ENCODE data around the gene S100PBP. TPM values are rescaled to one million over a fixed set of nuclear protein-coding genes. Genes with fewer than 3 reads are reported as not detected.
A peak's percentile ranks its signal among the peaks of the same experiment; 100 is the strongest.

S100PBP gene
- total and polyA plus RNA-seq, 2 donors from 2014 or later: 14.3 to 40.1 TPM

DNA sequence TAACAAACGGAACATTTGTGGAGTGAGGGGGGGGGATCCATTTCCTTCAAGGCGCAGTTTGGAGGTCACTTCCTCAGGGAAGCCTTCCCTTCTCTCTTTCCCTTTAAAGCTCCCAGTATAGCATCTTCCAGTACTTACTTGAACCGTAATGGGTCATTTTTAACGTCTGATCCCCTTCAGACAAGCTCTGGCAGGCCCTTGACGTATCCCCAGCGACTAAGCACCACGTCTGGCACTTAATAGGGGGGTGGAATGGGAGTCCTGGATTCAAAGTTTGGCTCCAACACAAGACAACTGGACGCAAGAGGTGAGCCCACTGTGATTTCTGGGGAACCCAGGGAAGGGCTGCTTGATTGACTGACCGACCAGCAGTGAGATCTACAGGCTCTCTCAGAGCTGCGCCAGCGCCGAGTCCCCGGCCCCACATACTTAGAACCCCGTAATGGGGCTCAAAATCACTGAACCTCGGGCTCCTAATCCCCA lies 736 bp upstream of the S100PBP start:
- Histone ChIP-seq H3K36me3 (ENCODE audit: control insufficient read depth in 2 of 3, insufficient read depth in 3 of 3, low read length in 3 of 3) (no peaks in the 10 kb centered on the region), H3K4me1 (ENCODE audit: control insufficient read depth in 2 of 3, insufficient read depth in 2 of 3, low read depth in 1 of 3, low read length in 3 of 3) (peaks cover 0 to 12% (median 6%) of the 10 kb centered on the region in 3 donors), H3K4me3 (ENCODE audit: low read length in 3 of 3) (peak overlapping the region; percentile 89 to 99 (median 94)), H3K27ac (ENCODE audit: low read depth in 2 of 2, low read length in 2 of 2) (peak overlapping the region; percentile 82 to 88), H3K27me3 (ENCODE audit: control insufficient read depth, insufficient read depth, low read length) (no peaks in the 10 kb centered on the region), H3K9me3 (ENCODE audit: control insufficient read depth in 2 of 3, insufficient read depth in 1 of 3, low read length in 3 of 3) (no peaks in the 10 kb centered on the region), H3K9ac (ENCODE audit: low read length in 3 of 3) (peak overlapping the region; percentile 83 to 99 (median 92))
- DNase-seq (peak in 2 of 5 donors; percentile 16 to 44), FAIRE-seq (no peak)
- intact Hi-C loops (cut with DNase I): no loop called here
- TF ChIP-seq, protein P1, sequence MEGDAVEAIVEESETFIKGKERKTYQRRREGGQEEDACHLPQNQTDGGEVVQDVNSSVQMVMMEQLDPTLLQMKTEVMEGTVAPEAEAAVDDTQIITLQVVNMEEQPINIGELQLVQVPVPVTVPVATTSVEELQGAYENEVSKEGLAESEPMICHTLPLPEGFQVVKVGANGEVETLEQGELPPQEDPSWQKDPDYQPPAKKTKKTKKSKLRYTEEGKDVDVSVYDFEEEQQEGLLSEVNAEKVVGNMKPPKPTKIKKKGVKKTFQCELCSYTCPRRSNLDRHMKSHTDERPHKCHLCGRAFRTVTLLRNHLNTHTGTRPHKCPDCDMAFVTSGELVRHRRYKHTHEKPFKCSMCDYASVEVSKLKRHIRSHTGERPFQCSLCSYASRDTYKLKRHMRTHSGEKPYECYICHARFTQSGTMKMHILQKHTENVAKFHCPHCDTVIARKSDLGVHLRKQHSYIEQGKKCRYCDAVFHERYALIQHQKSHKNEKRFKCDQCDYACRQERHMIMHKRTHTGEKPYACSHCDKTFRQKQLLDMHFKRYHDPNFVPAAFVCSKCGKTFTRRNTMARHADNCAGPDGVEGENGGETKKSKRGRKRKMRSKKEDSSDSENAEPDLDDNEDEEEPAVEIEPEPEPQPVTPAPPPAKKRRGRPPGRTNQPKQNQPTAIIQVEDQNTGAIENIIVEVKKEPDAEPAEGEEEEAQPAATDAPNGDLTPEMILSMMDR (IDR thresholded peaks at IDR 0.05; ENCODE audit: borderline replicate concordance, extremely low read depth, insufficient read depth): no peak

GRCh38 chr1:32817815-32818786 lies 648 bp downstream of the S100PBP start:
- Histone ChIP-seq H3K4me3 (ENCODE audit: low read length in 3 of 3) (peak overlapping the region; percentile 72 to 94 (median 81)), H3K27ac (ENCODE audit: low read depth in 2 of 2, low read length in 2 of 2) (peak overlapping the region; percentile 96 to 97), H3K36me3 (ENCODE audit: control insufficient read depth in 2 of 3, insufficient read depth in 3 of 3, low read length in 3 of 3) (no peaks in the 10 kb centered on the region), H3K9me3 (ENCODE audit: control insufficient read depth in 2 of 3, insufficient read depth in 1 of 3, low read length in 3 of 3) (no peaks in the 10 kb centered on the region), H3K4me1 (ENCODE audit: control insufficient read depth in 2 of 3, insufficient read depth in 2 of 3, low read depth in 1 of 3, low read length in 3 of 3) (peaks cover 0 to 12% (median 6%) of the 10 kb centered on the region in 3 donors), H3K9ac (ENCODE audit: low read length in 3 of 3) (peak overlapping the region; percentile 59 to 86 (median 79)), H3K27me3 (ENCODE audit: control insufficient read depth, insufficient read depth, low read length) (no peaks in the 10 kb centered on the region)
- TF ChIP-seq, protein P1 (IDR thresholded peaks at IDR 0.05; ENCODE audit: borderline replicate concordance, extremely low read depth, insufficient read depth): no peak
- peak; percentile 93 to 96 (median 95) for DNase-seq
- intact Hi-C loops (cut with DNase I): no loop called here
- no peak for FAIRE-seq

DNA sequence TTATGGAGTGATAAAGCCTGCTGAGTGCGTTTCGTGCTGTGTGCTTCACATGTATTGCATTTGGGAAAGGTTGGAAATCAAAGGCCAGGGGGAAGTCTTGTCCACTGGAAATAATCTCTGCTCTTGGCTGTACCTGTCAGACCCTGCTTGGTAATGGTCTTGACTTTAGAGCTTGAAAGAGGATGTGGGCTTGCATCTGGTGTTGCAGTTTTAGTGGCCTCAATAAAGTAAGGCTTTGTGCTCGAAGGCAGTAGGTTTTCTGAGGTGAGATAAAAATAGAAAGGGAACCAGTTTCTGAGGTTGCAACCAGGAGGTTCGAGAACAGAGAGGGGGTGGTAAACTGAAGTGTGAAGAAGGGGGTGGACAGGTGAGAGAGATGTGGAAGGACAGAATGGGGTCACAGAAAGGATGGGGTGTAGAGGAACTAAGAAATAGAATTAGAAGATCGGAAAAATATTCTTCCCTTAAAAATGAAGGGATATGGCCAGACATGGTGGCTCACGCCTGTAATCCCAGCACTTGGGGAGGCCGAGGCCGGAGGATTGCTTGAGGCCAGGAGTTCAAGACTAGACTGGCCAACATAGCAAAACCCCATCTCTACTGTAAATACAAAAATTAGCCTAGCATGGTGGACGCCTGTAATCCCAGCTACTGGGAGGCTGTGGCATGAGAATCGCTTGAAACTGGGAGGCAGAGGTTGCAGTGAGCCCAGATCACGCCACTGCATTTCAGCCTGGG lies 1.5 kb downstream of the S100PBP start:
- H3K4me3 ChIP-seq (ENCODE audit: low read length in 3 of 3): peak overlapping the region; percentile 72 to 94 (median 81)
- peak overlapping the region in 2 of 3 donors; percentile 41 to 79 for H3K9ac ChIP-seq (ENCODE audit: low read length in 3 of 3)

More for the DNA sequence above, 1.5 kb downstream of the S100PBP start:
- intact Hi-C loops (cut with DNase I): no loop called here
- FAIRE-seq (no peak), DNase-seq (peak in 1 of 5 donors; percentile 23)
- Histone ChIP-seq H3K36me3 (ENCODE audit: control insufficient read depth in 2 of 3, insufficient read depth in 3 of 3, low read length in 3 of 3) (no peaks in the 10 kb centered on the region), H3K27ac (ENCODE audit: low read depth in 2 of 2, low read length in 2 of 2) (peak overlapping the region in 1 of 2 donors; percentile 96), H3K9me3 (ENCODE audit: control insufficient read depth in 2 of 3, insufficient read depth in 1 of 3, low read length in 3 of 3) (no peaks in the 10 kb centered on the region), H3K4me1 (ENCODE audit: control insufficient read depth in 2 of 3, insufficient read depth in 2 of 3, low read depth in 1 of 3, low read length in 3 of 3) (peaks cover 0 to 12% (median 6%) of the 10 kb centered on the region in 3 donors), H3K27me3 (ENCODE audit: control insufficient read depth, insufficient read depth, low read length) (no peaks in the 10 kb centered on the region)
- TF ChIP-seq, protein P1 (IDR thresholded peaks at IDR 0.05; ENCODE audit: borderline replicate concordance, extremely low read depth, insufficient read depth): no peak
